SH-SY5Y (cell line): ENCODE data around the gene TCAF1.

Source experiments
- GATA2 ChIP-seq: IDR thresholded peaks from 2 replicates; pipeline ENCODE4 v1.6.1; 2011; ENCODE audit warnings: mild to moderate bottlenecking, low read depth, low read length
- GATA3 ChIP-seq: IDR thresholded peaks from 2 replicates; pipeline ENCODE4 v1.6.1; 2011; ENCODE audit warnings: low read depth, mild to moderate bottlenecking, low read length, moderate library complexity

The TCAF1 gene

GRCh38 chr7:143914938-143915652 lies 13.1 kb upstream of the TCAF1 start:
- no peak for TF ChIP-seq GATA2
- TF ChIP-seq GATA3 = no peak

DNA sequence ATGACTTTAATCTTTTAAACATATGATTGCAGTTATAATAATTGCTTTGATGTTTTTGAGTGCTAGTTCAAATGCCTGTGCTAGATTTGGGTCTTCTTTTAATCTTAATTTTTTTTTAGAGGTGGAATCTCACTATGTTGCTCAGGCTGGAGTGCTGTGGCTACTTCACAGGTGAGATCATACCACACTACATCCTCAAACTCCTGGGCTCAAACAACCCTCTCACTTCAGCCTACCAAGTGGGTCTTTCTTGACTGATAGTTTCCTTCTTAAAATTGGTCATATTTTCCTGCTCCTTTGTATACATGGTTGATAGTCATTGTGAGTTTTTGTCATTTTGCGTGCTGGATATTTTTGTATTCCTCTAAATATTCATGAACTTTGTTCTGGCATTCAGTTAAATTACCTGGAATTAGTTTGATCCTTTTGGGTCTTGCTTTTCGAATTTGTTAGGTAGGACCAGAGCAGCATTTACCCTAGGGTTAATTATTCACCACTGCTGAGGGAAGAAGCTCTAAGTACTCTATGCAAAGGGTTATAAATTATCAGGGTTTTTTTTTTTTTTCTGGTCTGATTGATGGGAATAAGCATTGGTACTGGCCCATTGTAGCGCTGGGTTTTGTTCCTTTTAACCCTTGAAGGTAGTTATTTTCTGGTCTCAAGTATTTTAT lies 12.1 kb upstream of the TCAF1 start:
- TF ChIP-seq GATA3 = no peak
- no peak for TF ChIP-seq GATA2

GRCh38 chr7:143910473-143911248 lies 8.7 kb upstream of the TCAF1 start:
- TF ChIP-seq GATA2 (no peak), GATA3 (no peak)

DNA sequence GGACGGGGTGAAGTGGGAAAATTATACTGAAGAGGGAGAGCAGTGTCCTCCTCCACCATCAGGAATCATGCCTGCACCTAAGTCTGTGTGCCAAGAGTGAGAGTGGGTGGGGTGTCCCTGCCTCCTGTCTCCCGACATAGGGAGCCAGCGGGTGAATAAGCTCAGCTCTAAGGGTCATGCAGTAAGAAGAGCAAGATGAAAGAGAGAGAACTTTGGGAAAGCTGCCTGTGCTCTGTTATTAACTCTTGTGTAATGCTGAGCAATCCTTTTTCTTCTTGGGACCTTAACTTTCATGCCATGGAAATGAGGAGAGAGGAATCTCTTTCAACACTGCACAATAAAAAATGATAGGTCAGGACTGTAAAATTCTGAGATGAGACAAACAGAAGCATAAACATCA lies 7.9 kb upstream of the TCAF1 start:
- no peak for TF ChIP-seq GATA2
- no peak for TF ChIP-seq GATA3

GRCh38 chr7:143908120-143908519 lies 6.1 kb upstream of the TCAF1 start:
- no peak for TF ChIP-seq GATA2
- TF ChIP-seq GATA3 = no peak

- TF ChIP-seq GATA2 (no peak), GATA3 (no peak)
These were observed 4.9 kb upstream of the TCAF1 start for GRCh38 chr7:143906895-143907294.

- no peak for TF ChIP-seq GATA2
- no peak for TF ChIP-seq GATA3
These were observed 4.2 kb upstream of the TCAF1 start for GRCh38 chr7:143906151-143906550.

GRCh38 chr7:143905509-143905908 lies 3.5 kb upstream of the TCAF1 start:
- no peak for TF ChIP-seq GATA2
- TF ChIP-seq GATA3 = no peak

GRCh38 chr7:143902332-143902899 lies 440 bp upstream of the TCAF1 start:
- TF ChIP-seq GATA2 (no peak), GATA3 (no peak)

DNA sequence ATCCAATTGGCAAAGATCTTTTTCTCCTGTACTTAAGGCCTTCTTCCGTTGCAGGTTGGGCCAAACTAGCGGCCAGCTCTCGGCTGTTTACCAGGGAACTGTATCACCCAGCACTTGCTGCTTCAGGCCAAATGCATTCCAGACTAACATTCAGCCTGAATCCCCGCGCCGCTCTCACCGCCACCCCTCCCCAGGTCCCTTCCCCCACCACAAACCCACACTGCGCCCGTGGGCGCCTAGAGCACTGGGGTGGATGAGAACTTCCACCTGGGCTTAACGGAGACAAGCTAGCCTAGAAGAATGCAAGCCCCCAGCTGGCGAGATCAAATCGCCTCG lies 676 bp downstream of the TCAF1 start:
- TF ChIP-seq GATA3 (no peak), GATA2 (no peak)

DNA sequence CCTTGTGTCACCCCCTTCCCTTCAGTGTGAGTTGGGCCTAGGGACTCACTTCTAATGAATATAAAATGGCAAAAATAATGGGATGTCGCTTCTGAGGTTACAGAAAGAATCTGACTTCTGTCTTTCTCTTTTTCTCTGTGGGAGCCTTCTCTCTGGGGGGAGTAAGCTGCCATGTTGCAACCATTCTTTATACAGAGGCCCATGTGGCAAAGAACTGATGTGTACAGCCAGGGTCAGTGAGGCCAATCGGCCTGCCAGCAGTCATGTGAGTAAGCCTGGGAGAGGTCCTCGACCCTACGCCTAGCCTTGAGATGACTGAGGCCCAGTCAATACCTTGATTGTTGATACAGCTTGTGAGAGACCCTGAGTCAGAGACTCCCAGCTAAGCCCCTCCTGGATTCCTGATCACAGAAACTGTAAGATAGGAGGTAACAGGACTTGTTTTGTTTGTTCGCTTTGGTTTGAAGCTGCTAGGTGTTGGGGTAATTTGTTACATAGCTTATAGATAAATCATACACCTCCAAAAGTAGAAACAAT lies 1.7 kb downstream of the TCAF1 start:
- TF ChIP-seq GATA2 (no peak), GATA3 (no peak)

DNA sequence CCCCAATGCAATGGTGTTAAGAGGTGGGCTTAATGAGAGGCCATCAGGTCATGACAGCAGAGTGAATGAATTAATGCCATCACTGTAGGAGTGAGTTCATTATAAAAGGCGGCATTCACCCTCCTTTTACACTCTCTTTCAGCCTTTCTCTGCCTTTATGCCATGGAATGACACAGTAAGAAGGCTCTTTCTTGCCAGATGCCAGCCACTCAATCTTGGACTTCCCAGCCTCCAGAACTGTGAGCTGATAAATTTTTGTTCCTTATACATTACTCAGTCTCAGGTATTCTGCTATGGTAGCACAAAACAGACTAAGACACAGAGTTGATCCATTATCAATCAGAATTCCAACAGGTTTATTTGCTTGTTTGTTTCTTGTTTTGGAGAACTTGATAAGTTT lies 3.2 kb downstream of the TCAF1 start:
- no peak for TF ChIP-seq GATA2
- no peak for TF ChIP-seq GATA3

- TF ChIP-seq GATA3 (no peak), GATA2 (no peak)
These were observed 5.3 kb downstream of the TCAF1 start for GRCh38 chr7:143896667-143897066.

DNA sequence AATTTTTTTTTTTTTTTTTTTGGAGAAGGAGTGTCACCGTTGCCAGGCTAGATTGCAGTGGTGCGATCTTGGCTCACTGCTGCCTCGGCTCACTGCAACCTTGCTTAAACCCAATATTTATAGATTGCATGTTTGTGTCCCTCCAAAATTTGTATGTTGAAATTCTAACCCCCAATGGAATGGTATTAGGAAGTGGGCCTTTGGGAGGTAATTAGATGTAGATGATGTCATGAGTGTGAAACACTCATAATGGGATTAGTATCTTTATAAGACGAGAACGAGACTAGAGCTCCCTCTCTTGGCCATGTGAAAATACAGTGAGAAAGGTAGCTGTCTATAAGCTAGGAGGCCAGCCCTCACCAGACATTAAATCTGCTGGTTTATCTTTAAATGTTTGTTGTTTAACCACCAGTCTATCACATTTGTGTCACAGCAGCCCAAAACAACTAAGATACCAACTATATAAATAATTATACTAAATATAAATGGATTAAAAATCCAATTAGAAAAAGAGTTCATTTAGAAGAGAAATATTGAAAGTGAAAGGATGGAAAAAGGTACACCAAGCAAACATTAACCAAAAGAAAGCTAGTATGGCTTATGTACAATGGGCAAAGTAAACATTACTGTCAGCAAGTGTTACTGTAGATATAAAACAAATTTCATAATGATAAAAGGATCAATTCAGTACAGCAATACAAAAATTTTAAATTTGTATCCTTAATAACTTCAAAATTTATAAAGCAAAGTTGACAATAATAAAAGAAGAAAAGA lies 9.3 kb downstream of the TCAF1 start:
- TF ChIP-seq GATA2 (no peak), GATA3 (no peak)

- no peak for TF ChIP-seq GATA2
- no peak for TF ChIP-seq GATA3
These were observed 10.5 kb downstream of the TCAF1 start for GRCh38 chr7:143891457-143891856.
